GM12874 (cell line): Measurements from ENCODE around the gene PSME2.

Source experiments
- CTCF ChIP-seq: IDR thresholded peaks from 2 replicates; pipeline ENCODE4 v1.5.1; 2011; ENCODE audit warnings: low read depth, mild to moderate bottlenecking, control low read depth, low read length, moderate library complexity; ENCODE audit not compliant: insufficient read depth

Gene PSME2

GRCh38 chr14:24157331-24157730 is 10.9 kb upstream of the PSME2 start:
- TF ChIP-seq CTCF, result no peak

DNA sequence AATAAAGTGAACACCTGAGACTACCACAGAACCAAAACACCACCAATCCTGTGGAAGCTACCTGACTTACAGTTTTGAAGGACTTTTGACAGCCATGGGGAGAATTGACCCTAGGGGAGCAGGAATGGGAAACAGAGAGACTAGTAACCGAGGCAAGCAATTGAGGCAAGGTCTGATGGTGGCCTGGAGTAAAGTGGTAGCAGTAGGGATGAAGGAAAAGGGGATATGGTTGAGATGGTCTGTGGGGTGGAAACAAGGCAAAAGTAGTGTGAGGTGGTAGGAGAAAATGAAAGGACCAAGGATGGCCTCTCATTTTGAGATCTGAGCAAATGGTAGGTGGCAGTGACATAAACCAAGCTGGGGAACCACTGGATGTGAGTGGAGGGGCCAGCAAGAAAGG is 10.4 kb upstream of the PSME2 start:
- no peak for TF ChIP-seq CTCF

DNA sequence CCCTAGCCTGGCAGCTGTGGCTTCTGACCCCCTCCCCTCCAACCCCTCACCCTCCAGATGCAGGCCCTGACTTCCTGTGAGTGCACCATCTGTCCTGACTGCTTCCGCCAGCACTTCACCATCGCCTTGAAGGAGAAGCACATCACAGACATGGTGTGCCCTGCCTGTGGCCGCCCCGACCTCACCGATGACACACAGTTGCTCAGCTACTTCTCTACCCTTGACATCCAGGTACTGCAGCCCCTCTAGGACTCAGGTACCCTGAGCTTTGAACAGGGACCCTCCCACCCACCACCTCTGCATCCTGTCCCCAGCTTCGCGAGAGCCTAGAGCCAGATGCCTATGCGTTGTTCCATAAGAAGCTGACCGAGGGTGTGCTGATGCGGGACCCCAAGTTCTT is 8.7 kb upstream of the PSME2 start:
- TF ChIP-seq CTCF, result no peak

DNA sequence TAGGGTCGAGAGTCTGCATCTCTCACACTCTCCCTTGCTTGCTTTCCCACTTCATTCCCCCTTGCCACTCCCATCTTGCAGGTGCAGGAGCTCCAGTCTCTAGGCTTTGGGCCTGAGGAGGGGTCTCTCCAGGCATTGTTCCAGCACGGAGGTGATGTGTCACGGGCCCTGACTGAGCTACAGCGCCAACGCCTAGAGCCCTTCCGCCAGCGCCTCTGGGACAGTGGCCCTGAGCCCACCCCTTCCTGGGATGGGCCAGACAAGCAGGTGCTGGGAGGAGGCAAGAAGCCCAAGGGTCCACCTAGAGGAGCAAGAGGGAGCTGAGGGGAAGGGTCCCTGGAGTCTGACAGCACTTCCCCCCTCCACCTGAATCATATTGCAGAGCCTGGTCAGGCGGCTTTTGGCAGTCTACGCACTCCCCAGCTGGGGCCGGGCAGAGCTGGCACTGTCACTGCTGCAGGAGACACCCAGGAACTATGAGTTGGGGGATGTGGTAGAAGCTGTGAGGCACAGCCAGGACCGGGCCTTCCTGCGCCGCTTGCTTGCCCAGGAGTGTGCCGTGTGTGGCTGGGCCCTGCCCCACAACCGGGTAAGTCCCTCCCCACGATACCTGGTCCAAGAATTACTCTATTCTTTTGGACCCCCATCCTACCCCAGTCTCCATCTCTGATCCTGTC is 5.1 kb upstream of the PSME2 start:
- no peak for TF ChIP-seq CTCF

- TF ChIP-seq CTCF, result no peak
Observed at GRCh38 chr14:24150993-24151392, 4.6 kb upstream of the PSME2 start.

DNA sequence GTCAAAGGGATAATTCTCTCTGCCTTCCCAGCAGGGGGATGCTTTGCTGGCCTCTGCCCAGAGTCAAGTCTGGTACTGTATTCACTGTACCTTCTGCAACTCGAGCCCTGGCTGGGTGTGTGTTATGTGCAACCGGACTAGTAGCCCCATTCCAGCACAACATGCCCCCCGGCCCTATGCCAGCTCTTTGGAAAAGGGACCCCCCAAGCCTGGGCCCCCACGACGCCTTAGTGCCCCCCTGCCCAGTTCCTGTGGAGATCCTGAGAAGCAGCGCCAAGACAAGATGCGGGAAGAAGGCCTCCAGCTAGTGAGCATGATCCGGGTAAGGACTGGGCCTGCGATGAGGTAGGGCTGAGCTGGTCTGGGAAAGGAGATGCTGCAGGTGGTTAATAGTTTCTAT is 4.2 kb upstream of the PSME2 start:
- no peak for TF ChIP-seq CTCF

- TF ChIP-seq CTCF, result no peak
Observed at GRCh38 chr14:24150061-24150460, 3.7 kb upstream of the PSME2 start.
